ENCODE results near the gene TMEM132A. TPM values are rescaled to one million over a fixed set of nuclear protein-coding genes. Genes with fewer than 3 reads are reported as not detected.

TMEM132A gene
- total and polyA plus RNA-seq, 2 of the 13 experiments (the other 11 are each of a cell fraction or from before 2014, with no cell fraction given) = 11.1 to 32.9 TPM

DNA sequence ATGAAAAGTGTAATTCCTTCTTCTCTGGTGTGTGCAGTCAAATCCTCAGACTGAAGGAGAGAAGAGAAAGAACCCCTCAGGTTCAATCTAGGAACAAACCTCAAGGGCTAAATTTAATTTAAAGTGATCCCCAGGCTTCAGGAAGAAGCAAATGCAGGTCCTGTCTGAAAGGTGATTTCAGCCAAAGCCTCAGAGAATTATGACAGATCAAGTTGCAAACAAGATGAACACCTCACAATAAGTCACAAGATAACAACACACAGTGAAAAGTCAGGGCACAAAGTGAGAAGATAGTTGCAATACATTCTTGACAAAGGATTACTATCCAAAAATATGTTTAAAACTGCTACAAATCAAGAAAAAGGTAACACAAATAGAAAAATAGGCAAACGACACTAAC is 45.2 kb upstream of the TMEM132A start:
- no peaks in the 10 kb centered on the region for H3K79me2 ChIP-seq (ENCODE audit: insufficient read depth, low read length)
- FAIRE-seq (no peak), ATAC-seq (no peak), DNase-seq (ENCODE audit: low spot score) (no peak)
- H3K9me3 ChIP-seq (ENCODE audit: low read length) = no peaks in the 10 kb centered on the region
- no peaks in the 10 kb centered on the region for H3K27me3 ChIP-seq (ENCODE audit: control insufficient read depth in 1 of 2, insufficient read depth in 2 of 2, low read length in 2 of 2)
- intact Hi-C loops (cut with micrococcal nuclease; ENCODE audit: unreplicated experiment) = no loop called here
- no peak overlapping the region for H3K4me2 ChIP-seq (ENCODE audit: low read depth, low read length)
- H3K4me3 ChIP-seq (replicated peaks in 1 of 3; ENCODE audit: insufficient read depth in 1 of 3, low read depth in 2 of 3, low read length in 3 of 3) = no peak overlapping the region
- peaks cover 26% of the 10 kb centered on the region for H3K4me1 ChIP-seq (ENCODE audit: insufficient read depth, low read length)
- TF ChIP-seq FOXO1 (CRISPR knock-in tag; IDR thresholded peaks at IDR 0.05) (no peak), ZFP37 (CRISPR knock-in tag; IDR thresholded peaks at IDR 0.05; ENCODE audit: borderline replicate concordance) (no peak), ARNT2 (CRISPR knock-in tag; IDR thresholded peaks at IDR 0.05; ENCODE audit: low read depth) (no peak), ZBTB21 (CRISPR knock-in tag; IDR thresholded peaks at IDR 0.05) (no peak), ZNF432 (CRISPR knock-in tag; IDR thresholded peaks at IDR 0.05; ENCODE audit: borderline replicate concordance) (no peak)
- TF ChIP-seq, protein P1, sequence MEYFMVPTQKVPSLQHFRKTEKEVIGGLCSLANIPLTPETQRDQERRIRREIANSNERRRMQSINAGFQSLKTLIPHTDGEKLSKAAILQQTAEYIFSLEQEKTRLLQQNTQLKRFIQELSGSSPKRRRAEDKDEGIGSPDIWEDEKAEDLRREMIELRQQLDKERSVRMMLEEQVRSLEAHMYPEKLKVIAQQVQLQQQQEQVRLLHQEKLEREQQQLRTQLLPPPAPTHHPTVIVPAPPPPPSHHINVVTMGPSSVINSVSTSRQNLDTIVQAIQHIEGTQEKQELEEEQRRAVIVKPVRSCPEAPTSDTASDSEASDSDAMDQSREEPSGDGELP (IDR thresholded peaks at IDR 0.05; ENCODE audit: borderline replicate concordance, low read depth) = no peak
- TF ChIP-seq, protein P2, sequence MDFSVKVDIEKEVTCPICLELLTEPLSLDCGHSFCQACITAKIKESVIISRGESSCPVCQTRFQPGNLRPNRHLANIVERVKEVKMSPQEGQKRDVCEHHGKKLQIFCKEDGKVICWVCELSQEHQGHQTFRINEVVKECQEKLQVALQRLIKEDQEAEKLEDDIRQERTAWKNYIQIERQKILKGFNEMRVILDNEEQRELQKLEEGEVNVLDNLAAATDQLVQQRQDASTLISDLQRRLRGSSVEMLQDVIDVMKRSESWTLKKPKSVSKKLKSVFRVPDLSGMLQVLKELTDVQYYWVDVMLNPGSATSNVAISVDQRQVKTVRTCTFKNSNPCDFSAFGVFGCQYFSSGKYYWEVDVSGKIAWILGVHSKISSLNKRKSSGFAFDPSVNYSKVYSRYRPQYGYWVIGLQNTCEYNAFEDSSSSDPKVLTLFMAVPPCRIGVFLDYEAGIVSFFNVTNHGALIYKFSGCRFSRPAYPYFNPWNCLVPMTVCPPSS (IDR thresholded peaks at IDR 0.05) = no peak
- no peak overlapping the region for H2AFZ ChIP-seq (ENCODE audit: low read length)
- peaks cover 0 to 1% of the 10 kb centered on the region in 2 experiments; a peak in 1 of 5 replicates for H3K36me3 ChIP-seq (replicated peaks in 1 of 2; ENCODE audit: control insufficient read depth in 1 of 2, insufficient read depth in 2 of 2, low read length in 2 of 2)
- BruUV-seq (replicated peaks) = no TSS peak
- no peak overlapping the region for H3K9ac ChIP-seq (ENCODE audit: insufficient read depth, low read depth, low read length)
- H4K20me1 ChIP-seq (ENCODE audit: insufficient read depth, low read length) = 0 out of 2 replicates have a peak, but pooled peaks cover 3% of the 10 kb centered on the region
- ChIA-PET POLR2A (no interaction called here), CTCF (ENCODE audit: low intra/inter-chr PET ratio, low total read pairs) (no interaction called here)
- in situ Hi-C loops (cut with HindIII; ENCODE audit: extremely low pct_ligation_motif_present, low pct_unique_long_range_greater_than_20kb) = no loop called here
- 100% methylated on average over 1 of the region's 1 CpG for WGBS (ENCODE audit: low lambda C conversion rate)
- no peak overlapping the region for H3K27ac ChIP-seq (ENCODE audit: extremely low read length, insufficient read depth, low read length)
